ENCODE results near the gene RNF11.

Gene RNF11

DNA sequence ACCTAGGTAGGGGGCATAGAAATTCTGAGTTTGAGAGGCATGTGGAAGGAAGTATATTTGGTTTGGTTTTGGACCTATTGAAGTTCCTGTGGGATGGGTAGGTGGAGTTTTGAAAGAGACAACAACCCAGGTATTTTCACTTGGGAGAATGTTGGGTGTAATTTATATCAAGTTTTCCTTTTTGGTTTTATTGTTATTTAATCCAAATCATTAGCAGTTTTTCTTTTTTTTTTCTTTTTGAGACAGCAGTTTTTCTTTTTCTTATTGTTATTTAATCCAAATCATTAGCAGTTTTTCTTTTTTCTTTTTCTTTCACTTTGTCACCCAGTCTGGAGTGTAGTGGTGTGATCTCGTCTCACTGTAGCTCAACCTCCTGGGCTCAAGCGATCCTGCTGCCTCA, 30.1 kb downstream of the RNF11 start:
- no peak for DNase-seq

DNA sequence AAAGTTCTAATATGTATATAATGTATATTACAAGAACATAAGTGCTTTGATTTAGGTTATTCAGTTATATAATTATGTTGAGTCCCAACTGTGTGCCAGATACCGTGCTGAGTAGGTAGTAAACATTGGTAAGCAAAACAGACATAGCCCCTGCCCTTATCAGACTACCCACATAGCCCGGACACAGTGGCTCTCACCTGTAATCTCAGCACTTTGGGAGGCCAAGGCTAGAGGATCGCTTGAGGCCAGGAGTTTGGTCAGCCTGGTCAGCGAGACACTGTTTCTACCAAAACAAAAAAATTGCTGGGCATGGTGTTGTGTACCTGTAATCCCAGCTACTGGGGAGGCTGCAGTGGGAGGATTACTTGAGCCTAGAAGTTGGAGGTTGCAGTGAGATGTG, 30.7 kb downstream of the RNF11 start:
- no peak for DNase-seq

- DNase-seq: no peak
Observed at GRCh38 chr1:51268634-51269033, 32.6 kb downstream of the RNF11 start.

GRCh38 chr1:51270751-51271150, 34.7 kb downstream of the RNF11 start:
- no peak for DNase-seq

DNA sequence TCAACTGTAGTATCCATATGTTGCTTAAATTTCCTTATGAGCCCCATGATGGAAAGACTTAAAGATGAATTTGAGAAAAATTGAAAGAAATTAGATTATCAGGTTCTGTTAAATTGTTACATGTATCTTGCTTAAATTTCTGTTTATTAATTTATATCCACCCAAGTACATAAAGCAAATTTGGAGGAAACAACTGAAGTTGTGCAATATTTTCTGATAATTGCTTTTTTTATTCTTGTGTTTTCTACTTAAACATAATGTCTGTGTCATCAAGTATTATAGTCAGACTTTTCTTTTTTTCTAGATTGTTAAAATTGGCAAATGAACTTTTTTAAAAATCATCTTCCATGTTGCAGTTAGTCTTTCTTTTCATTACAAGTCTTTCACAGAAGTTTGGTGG, 36.8 kb downstream of the RNF11 start:
- no peak for DNase-seq

DNA sequence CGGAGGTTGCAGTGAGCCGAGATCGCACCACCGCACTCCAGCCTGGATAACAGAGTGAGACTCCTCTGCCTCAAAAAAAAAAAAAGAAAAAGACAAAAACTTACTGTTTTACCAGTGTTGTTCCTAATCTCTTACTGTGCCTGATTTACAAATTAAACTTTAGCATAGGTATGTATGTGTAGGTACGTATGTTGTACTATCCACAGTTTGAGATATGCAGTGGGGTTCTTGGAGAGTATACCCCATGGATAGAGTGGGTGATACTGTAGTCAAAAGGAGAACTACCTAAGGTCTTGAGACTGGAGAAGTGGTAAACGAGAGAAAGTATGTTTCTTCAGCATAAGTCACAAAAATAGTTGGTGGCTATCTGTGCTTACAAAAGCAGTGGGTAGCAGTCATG, 38.6 kb downstream of the RNF11 start:
- no peak for DNase-seq

DNA sequence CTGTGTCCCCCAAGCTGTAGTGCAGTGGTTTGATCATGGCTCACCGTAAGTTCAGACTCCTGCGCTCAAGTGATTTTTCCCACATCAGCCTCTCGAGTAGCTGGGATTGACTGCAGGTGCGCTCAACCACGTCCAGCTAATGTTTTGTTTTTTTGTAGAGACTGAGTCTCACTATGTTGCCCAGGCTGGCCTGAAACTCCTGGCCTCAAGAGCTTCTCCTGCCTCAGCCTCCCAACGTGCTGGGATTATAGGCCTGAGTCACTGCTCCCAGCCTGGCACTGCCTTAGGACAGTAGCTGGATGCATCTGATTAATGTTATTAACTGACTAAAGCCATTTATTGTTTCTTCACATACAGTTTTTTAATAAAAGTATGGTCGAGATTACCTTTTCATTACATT, 40.2 kb downstream of the RNF11 start:
- no peak for DNase-seq

- no peak for DNase-seq
Observed at GRCh38 chr1:51280321-51280978, 44.4 kb downstream of the RNF11 start.

DNA sequence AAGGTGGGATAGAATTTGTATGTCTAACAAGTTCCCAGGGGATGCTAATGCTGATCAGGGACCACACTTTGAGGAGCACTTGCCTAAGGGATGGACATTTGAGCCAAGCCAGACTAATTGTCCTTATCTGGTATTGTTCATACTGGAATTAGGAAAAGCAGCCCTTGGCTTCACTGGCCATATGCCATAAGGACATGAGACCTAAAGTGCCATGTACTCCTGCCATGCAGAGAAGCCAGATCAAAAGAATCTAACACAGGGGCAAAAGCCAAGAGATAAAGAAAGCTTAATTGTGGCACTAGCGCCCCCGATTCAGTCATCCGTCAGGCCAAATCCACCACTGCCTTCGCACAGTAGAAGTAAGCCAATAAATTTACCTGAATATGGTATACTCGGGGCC, 45.7 kb downstream of the RNF11 start:
- no peak for DNase-seq

DNA sequence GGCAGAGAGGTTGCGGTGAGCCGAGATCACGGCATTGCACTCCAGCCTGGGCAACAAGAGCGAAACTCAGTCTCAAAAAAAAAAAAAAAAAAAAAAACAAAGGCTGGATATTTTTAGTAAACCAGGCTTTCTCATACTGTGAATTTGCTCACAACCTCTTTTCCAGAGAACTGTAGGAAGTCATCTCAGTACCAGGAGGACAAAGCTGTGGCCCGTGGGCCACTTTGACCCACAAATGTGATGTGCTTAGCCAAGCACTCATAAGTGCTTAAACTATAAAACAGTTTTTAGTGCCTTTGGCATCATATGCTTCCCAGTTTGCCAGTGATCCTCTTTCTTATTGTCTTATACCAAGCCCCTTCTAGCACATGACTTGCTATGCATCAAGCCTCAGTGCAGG, 46.5 kb downstream of the RNF11 start:
- peak; percentile 28 for DNase-seq

DNA sequence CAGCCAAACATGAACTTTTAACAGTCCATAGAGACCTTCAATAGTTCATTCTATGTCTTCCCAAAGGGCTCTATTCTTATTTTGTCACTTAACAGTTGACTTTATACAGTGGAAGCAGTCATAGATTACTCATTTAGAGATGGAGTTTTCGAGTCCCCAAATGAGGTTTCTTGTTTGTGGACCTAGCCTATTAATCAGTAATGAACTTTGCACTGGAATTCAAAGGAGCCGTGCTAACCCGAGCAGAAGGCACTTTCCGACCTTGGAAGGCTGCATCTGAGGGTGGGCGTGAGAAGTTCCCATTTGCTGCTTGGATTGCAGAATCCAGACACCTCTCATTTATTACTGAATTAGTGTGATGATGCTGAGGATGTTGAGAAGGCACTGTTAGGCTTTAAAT, 47.9 kb downstream of the RNF11 start:
- no peak for DNase-seq

- no peak for DNase-seq
Observed at GRCh38 chr1:51284487-51284954, 48.4 kb downstream of the RNF11 start.

DNA sequence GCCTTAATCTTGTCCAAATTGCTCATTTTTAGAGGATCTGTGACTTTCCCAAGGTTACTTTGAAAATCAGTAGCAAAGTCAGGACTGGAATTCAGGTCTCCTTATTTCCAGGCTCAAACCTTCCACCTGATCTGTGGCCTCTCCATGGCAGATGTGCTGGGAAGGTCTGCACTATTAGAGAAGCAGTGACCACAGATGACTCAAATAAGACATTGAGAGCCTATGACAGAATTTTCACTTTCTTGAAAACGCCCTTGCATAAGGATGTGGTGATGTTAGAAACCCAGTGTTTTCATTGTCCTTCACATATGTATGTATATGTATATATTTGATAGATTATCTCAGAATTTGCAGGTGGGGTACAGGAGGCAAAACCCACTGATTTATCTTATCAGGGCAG, 49.0 kb downstream of the RNF11 start:
- no peak for DNase-seq

DNA sequence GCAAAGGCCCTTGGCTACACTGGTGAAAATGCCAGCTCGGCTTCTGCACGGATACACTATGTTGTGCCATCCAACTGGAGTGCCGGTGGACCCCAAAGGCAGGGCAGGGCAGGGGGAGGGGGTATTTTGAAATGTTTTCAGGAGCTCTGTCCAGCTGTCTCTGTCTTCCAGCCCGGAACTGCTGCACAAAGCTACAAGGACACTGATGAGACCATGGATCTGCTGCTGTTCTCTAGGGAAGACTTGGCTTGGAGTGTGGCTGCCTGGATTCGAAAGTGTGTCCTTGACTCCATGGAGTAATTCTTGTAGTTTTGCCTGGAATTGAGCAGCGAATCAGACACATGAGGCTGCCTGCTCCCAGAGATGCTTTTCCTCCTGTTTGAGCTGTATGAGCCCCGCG, 51.9 kb downstream of the RNF11 start:
- DNase-seq: no peak

DNA sequence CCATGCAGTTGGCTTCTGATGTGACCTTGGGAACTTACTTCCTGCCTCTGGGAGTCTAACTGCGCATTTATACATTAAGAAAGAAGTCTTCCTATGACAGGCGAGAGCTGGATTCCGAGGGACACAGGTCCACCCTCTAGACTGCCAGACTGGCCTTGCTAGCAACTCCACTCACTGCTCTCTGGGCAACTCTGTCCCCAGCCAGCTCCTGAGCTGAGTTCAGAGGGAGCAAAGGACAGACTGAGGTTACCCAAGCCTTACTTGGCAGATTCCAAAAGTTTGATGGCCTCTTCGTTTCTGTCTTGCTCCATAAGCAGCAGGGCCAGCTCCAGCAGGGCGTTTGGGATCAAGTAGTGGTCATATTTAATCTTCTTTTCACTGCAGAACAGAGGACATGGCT, 52.5 kb downstream of the RNF11 start:
- DNase-seq: no peak

DNA sequence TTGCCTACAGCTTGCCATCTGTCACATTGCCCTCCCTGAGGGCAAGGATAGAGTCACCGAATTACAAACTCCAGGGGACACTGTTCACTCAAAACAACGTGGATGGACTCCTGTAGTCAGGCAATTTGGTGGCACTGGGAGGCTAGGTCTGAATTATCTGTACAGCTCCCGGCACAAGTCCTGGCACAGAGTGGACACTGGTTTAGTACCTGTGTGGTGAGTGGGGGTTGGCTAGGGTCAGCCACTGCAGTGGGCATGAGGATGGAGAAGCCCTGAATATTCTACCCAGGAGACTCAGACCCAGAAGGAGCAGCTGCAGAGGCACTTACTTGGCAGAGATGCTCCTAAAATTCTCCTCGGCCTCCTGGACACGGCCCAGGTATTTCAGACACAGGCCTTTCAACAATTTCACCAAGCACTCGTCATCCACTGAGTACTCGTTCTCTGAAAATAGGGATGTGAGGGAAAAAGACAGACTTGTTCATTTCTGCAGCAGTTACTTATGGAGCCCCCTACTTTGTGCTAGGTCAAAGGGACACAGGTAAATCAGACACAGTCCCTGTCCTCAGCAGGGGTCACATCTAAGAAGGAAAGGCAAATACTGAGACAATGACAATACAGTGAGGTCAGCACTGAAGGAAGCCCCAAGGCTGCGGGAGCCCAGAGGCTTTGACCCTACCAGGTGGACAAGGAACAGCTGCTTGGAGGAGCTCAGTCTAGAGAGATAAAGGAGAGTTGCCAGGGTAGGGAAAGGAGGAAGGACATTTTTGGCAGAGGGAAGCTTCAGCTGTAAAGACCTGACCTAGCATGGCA, 53.8 kb downstream of the RNF11 start:
- DNase-seq: no peak

DNA sequence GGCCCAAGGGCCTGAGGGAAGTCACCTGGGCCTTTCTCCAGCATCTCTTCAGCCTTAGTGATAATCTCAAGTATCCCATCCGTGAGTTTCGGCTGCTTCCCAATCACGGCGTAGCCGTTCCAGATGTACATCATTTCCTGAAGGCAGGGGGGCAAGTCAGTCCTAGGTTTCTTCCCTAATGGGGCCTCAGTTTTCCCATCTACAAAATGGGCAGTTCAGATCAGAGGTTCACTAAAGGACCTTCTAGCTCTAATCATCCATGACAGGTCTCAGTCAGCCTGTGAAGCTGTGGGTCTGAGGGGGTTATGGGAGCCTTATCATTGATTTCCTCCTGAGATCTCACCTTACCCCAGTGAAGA, 54.4 kb downstream of the RNF11 start:
- DNase-seq: no peak

DNA sequence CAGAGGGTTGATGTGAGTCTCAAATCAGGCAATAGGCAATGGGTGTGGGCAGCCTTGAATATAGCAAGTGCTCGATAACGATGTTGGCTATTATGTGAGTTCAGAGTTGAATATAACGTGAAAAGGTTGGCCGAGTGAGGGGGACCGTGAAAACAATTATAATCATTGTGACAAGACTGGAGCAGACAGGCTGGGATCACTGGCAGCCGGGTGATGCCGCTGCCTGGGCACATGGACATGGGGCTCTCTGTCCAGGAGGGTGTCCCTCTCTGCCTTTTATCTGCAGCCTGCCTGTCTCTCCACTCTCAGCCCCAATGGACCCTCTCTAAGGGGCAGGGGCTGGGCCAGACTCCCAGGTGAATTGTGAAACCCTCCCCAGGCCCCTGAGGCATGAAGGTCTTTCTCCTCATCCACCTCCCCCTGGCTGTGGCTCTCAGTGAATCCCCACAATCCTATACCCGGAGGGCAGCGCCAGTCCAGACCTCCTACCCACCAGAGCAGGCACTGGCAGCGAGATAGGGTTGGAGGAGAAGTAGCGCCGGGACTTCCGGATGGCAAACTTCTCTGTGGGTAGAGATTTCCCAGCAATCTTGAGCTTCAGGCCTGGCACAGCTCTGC, 57.9 kb downstream of the RNF11 start:
- no peak for DNase-seq

DNA sequence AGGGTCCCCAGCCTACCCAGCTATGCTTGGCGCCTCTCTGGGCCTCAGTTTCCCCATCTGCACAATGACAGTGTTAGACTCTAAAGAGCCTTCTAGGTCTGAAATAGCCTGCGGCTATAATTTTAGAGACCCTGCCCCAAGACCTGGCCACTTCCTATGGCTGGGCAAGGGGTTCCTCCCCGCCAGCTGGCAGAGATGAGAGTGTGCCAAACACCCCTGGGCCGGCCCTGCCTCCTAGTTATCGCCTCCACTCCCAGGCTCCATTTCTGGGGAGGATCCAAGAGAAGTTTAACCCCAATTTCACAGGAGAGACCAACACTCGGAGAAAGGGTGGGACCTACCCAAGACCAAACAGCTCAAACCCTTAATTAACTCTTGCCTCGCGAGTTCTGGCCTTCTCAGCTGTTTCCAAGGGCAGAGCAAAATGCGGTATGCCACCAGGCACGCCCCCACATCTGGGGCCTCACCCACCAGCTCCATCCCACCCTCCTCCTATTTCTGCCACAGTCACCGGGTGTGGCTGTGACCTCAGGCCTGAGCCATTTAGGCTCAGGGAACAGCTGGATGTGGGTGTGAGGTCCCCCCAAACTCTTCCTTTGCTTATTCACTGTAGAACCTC, 58.6 kb downstream of the RNF11 start:
- DNase-seq: no peak

- no peak for DNase-seq
Observed at GRCh38 chr1:51295926-51296325, 59.9 kb downstream of the RNF11 start.

DNA sequence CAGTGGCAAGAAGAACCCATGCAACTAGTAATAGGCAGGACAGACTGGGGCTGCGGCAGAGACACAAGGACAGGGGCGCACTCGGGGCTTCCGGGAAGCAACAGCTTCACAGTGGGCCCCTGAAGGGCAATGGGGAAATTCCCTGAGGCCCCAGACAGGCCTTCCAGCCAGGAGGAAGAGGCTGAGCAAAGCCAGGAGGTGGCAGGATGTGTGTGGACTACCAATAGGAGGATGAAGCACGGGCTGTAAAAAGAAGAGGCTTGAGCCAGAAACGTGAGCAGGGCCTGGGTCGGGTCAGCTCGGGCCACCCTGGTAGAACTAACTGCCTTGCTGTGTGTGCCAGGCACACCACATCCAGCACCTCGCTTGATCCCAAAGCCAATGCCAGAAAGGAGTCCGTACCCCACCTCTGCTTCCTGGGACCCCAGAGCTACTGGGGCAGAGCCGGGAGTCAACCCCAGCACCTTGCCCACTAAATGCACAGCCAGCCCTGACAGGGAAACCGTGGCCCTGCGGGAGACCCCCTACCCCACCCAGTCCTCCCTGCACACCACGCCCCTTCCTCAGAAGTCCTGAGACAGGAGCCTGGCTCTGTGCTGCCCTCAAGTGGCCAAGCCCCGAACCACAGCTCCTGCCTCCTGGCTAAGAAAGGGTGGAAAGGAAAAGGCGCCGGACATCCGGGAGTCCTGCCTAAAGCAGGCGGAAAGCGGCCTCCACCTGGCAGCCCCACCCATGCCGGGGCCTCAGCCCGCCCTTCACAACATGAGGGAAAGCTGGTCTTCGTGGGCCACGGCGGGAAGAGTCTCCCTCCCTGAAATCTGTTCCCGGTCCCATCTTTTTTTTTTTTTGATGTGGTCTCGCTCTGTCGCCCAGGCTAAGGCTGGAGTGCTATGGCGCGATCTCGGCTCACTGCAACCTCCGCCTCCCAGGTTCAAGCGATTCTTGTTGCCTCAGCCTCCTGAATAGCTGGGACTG, 60.6 kb downstream of the RNF11 start:
- peak; percentile 87 for DNase-seq
